Measurements from ENCODE around the gene PRPSAP2.
A peak's percentile ranks its signal among the peaks of the same experiment; 100 is the strongest.

PRPSAP2 gene

GRCh38 chr17:18877104-18877645 lies 19.2 kb downstream of the PRPSAP2 start:
- H3K27ac ChIP-seq (ENCODE audit: low read depth, low read length) = no peak overlapping the region
- no peaks in the 10 kb centered on the region for H3K9me3 ChIP-seq (ENCODE audit: insufficient read depth, low read length)
- no peaks in the 10 kb centered on the region for H3K79me2 ChIP-seq (ENCODE audit: insufficient read depth, low read length)
- H3K9me2 ChIP-seq (replicated peaks; ENCODE audit: insufficient read depth, low read length) = no peaks in the 10 kb centered on the region
- no peak overlapping the region for H2AFZ ChIP-seq (ENCODE audit: low read depth, low read length, severe bottlenecking)
- no peak overlapping the region for H3K4me2 ChIP-seq (ENCODE audit: low read depth, low read length, poor library complexity, severe bottlenecking)
- no peak overlapping the region for H3K9ac ChIP-seq (ENCODE audit: low read length)
- H4K20me1 ChIP-seq (ENCODE audit: low read depth, low read length) = no peaks in the 10 kb centered on the region
- H3F3A ChIP-seq (ENCODE audit: insufficient read depth) = 0 out of 2 replicates have a peak, but pooled peaks cover 4% of the 10 kb centered on the region
- H3K4me3 ChIP-seq (ENCODE audit: insufficient read depth, low read length, poor library complexity, severe bottlenecking) = no peak overlapping the region
- H3K36me3 ChIP-seq (ENCODE audit: low read length) = peaks cover 39% of the 10 kb centered on the region
- TF ChIP-seq EZH2phosphoT487 (conservative IDR thresholded peaks at IDR 0.05; ENCODE audit: low read length) (no peak), CTCF (IDR thresholded peaks at IDR 0.05; ENCODE audit: insufficient read depth, low read length, poor library complexity, severe bottlenecking) (no peak)
- H3K27me3 ChIP-seq (ENCODE audit: low read length) = no peaks in the 10 kb centered on the region

GRCh38 chr17:18888766-18889290 lies 30.9 kb downstream of the PRPSAP2 start:
- Histone ChIP-seq H3K9ac (ENCODE audit: low read length) (no peak overlapping the region), H3K4me2 (ENCODE audit: low read depth, low read length, poor library complexity, severe bottlenecking) (no peak overlapping the region), H3K79me2 (ENCODE audit: insufficient read depth, low read length) (peaks cover 11% of the 10 kb centered on the region; the same call in 1 of the 2 replicates), H2AFZ (ENCODE audit: low read depth, low read length, severe bottlenecking) (no peak overlapping the region), H3K9me2 (replicated peaks; ENCODE audit: insufficient read depth, low read length) (no peaks in the 10 kb centered on the region), H3K27ac (ENCODE audit: low read depth, low read length) (peak overlapping the region; percentile 50; the same call in 1 of the 2 replicates), H3K27me3 (ENCODE audit: low read length) (no peaks in the 10 kb centered on the region), H4K20me1 (ENCODE audit: low read depth, low read length) (no peaks in the 10 kb centered on the region), H3F3A (ENCODE audit: insufficient read depth) (peaks cover 17% of the 10 kb centered on the region; the same call in 1 of the 2 replicates), H3K9me3 (ENCODE audit: insufficient read depth, low read length) (no peaks in the 10 kb centered on the region), H3K4me3 (ENCODE audit: insufficient read depth, low read length, poor library complexity, severe bottlenecking) (no peak overlapping the region), H3K36me3 (ENCODE audit: low read length) (peaks cover 34% of the 10 kb centered on the region)
- TF ChIP-seq CTCF (IDR thresholded peaks at IDR 0.05; ENCODE audit: insufficient read depth, low read length, poor library complexity, severe bottlenecking) (no peak), EZH2phosphoT487 (conservative IDR thresholded peaks at IDR 0.05; ENCODE audit: low read length) (no peak)

- Histone ChIP-seq H3K27ac (ENCODE audit: low read depth, low read length) (no peak overlapping the region), H3K9me3 (ENCODE audit: insufficient read depth, low read length) (no peaks in the 10 kb centered on the region), H3K9ac (ENCODE audit: low read length) (no peak overlapping the region), H3F3A (ENCODE audit: insufficient read depth) (peaks cover 17% of the 10 kb centered on the region; the same call in 1 of the 2 replicates), H3K36me3 (ENCODE audit: low read length) (peaks cover 32% of the 10 kb centered on the region), H3K9me2 (replicated peaks; ENCODE audit: insufficient read depth, low read length) (no peaks in the 10 kb centered on the region), H3K27me3 (ENCODE audit: low read length) (no peaks in the 10 kb centered on the region), H3K4me2 (ENCODE audit: low read depth, low read length, poor library complexity, severe bottlenecking) (no peak overlapping the region), H3K4me3 (ENCODE audit: insufficient read depth, low read length, poor library complexity, severe bottlenecking) (no peak overlapping the region), H3K79me2 (ENCODE audit: insufficient read depth, low read length) (peaks cover 11% of the 10 kb centered on the region; the same call in 1 of the 2 replicates), H4K20me1 (ENCODE audit: low read depth, low read length) (no peaks in the 10 kb centered on the region), H2AFZ (ENCODE audit: low read depth, low read length, severe bottlenecking) (no peak overlapping the region)
- TF ChIP-seq CTCF (IDR thresholded peaks at IDR 0.05; ENCODE audit: insufficient read depth, low read length, poor library complexity, severe bottlenecking) (no peak), EZH2phosphoT487 (conservative IDR thresholded peaks at IDR 0.05; ENCODE audit: low read length) (no peak)
Measured at GRCh38 chr17:18889658-18890057, 31.7 kb downstream of the PRPSAP2 start.

All from SU-DHL-6 (cell line).